ENCODE data around the gene LRRC2. TPM values are rescaled to one million over a fixed set of nuclear protein-coding genes. Genes with fewer than 3 reads are reported as not detected.
"Not testable (repeated sequence)": the region's sequence is repeated elsewhere in the genome, so short reads cannot be mapped to it uniquely, and the experiment has no call there.

The LRRC2 gene
- total RNA-seq, 1 donor from 2014 or later, result 2.8 TPM

GRCh38 chr3:46584598-46585467 lies 18.7 kb upstream of the LRRC2 start:
- no peak for DNase-seq

- DNase-seq, result no peak
Observed at GRCh38 chr3:46580675-46581074, 14.6 kb upstream of the LRRC2 start.

GRCh38 chr3:46579756-46580286 lies 13.7 kb upstream of the LRRC2 start:
- DNase-seq, result no peak

GRCh38 chr3:46578973-46579755 lies 13.1 kb upstream of the LRRC2 start:
- DNase-seq, result no peak

- not testable (repeated sequence) for DNase-seq
Observed at GRCh38 chr3:46577580-46578249, 11.6 kb upstream of the LRRC2 start.

- DNase-seq, result no peak
Observed at GRCh38 chr3:46576879-46577278, 10.8 kb upstream of the LRRC2 start.

GRCh38 chr3:46576386-46576785 lies 10.3 kb upstream of the LRRC2 start:
- no peak for DNase-seq

GRCh38 chr3:46575577-46576222 lies 9.6 kb upstream of the LRRC2 start:
- no peak for DNase-seq

- DNase-seq, result no peak
Observed at GRCh38 chr3:46574881-46575576, 8.9 kb upstream of the LRRC2 start.

- DNase-seq, result no peak
Observed at GRCh38 chr3:46574243-46574646, 8.1 kb upstream of the LRRC2 start.

GRCh38 chr3:46573701-46574100 lies 7.6 kb upstream of the LRRC2 start:
- no peak for DNase-seq

- no peak for DNase-seq
Observed at GRCh38 chr3:46571684-46572083, 5.6 kb upstream of the LRRC2 start.

- DNase-seq, result no peak
Observed at GRCh38 chr3:46565607-46566039, 479 bp downstream of the LRRC2 start.

GRCh38 chr3:46565077-46565476 lies 1.0 kb downstream of the LRRC2 start:
- DNase-seq, result no peak

GRCh38 chr3:46564190-46565021 lies 1.7 kb downstream of the LRRC2 start:
- DNase-seq, result no peak

- DNase-seq, result no peak
Observed at GRCh38 chr3:46561951-46562350, 4.2 kb downstream of the LRRC2 start.

GRCh38 chr3:46561511-46561910 lies 4.6 kb downstream of the LRRC2 start:
- DNase-seq, result no peak

GRCh38 chr3:46559091-46559704 lies 6.9 kb downstream of the LRRC2 start:
- no peak for DNase-seq

- DNase-seq, result peak; percentile 62
Observed at GRCh38 chr3:46558184-46559043, 7.7 kb downstream of the LRRC2 start.

All from skin of body (tissue), 2 donors.